ENCODE data around the gene TELO2. TPM values are rescaled to one million over a fixed set of nuclear protein-coding genes. Genes with fewer than 3 reads are reported as not detected.

Gene TELO2
- total RNA-seq, 1 experiment from 2014 or later, result 85.4 TPM

DNA sequence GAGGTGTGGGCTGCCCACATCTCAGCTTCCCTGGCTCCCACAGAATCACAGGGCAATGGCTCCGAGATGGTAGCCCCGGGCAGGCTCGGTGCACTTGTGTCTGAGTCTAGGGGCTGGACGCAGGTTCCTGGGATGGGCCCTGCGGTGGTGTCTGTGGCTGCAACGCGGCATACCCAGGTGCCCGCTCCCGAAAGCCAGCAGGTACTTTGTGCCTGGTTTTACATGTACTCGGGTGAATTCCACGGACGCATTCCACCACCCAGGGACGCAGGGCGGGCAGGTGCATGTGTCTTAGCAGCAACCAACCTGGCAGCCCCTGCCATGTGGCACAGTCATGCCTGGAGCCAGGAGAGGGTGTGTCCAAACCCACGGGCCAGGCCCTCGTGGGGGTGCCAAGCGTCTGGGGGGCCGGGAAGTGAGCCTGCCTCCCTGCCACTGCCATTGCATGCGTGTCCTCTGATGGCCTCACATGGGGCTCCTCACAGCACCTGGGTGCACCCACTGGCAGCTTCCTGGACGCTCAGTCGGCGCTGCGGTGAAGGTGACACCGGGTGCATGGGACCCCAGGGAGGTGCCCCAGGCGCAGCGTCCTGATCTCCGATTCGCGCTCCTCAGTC is 35.9 kb downstream of the TELO2 start:
- H3K36me3 Mint-ChIP-seq (ENCODE audit: insufficient read depth, unreplicated experiment), result peaks cover 7% of the 10 kb centered on the region
- no peaks in the 10 kb centered on the region for H3K27me3 Mint-ChIP-seq (ENCODE audit: unreplicated experiment)
- H3K4me3 Mint-ChIP-seq (ENCODE audit: low read depth, unreplicated experiment), result no peak overlapping the region
- H3K4me1 Mint-ChIP-seq (ENCODE audit: low read depth, unreplicated experiment), result no peaks in the 10 kb centered on the region
- CTCF ChIA-PET, result no interaction called here
- no TSS peak for BruUV-seq (replicated peaks)
- H3K27ac Mint-ChIP-seq (ENCODE audit: unreplicated experiment), result no peak overlapping the region
- TF ChIP-seq, protein P1, sequence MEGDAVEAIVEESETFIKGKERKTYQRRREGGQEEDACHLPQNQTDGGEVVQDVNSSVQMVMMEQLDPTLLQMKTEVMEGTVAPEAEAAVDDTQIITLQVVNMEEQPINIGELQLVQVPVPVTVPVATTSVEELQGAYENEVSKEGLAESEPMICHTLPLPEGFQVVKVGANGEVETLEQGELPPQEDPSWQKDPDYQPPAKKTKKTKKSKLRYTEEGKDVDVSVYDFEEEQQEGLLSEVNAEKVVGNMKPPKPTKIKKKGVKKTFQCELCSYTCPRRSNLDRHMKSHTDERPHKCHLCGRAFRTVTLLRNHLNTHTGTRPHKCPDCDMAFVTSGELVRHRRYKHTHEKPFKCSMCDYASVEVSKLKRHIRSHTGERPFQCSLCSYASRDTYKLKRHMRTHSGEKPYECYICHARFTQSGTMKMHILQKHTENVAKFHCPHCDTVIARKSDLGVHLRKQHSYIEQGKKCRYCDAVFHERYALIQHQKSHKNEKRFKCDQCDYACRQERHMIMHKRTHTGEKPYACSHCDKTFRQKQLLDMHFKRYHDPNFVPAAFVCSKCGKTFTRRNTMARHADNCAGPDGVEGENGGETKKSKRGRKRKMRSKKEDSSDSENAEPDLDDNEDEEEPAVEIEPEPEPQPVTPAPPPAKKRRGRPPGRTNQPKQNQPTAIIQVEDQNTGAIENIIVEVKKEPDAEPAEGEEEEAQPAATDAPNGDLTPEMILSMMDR (IDR thresholded peaks at IDR 0.05; ENCODE audit: unreplicated experiment), result no peak
- no peak for DNase-seq
- intact Hi-C loops (cut with micrococcal nuclease; ENCODE audit: unreplicated experiment), result no loop called here
- H3K9me3 Mint-ChIP-seq (ENCODE audit: low read depth, unreplicated experiment), result no peaks in the 10 kb centered on the region

GRCh38 chr16:1530349-1530882 is 37.3 kb downstream of the TELO2 start:
- TF ChIP-seq, protein P1 (IDR thresholded peaks at IDR 0.05; ENCODE audit: unreplicated experiment), result no peak
- Mint-ChIP-seq H3K9me3 (ENCODE audit: low read depth, unreplicated experiment) (no peaks in the 10 kb centered on the region), H3K27ac (ENCODE audit: unreplicated experiment) (no peak overlapping the region), H3K4me3 (ENCODE audit: low read depth, unreplicated experiment) (no peak overlapping the region), H3K36me3 (ENCODE audit: insufficient read depth, unreplicated experiment) (peaks cover 3% of the 10 kb centered on the region), H3K4me1 (ENCODE audit: low read depth, unreplicated experiment) (no peaks in the 10 kb centered on the region), H3K27me3 (ENCODE audit: unreplicated experiment) (no peaks in the 10 kb centered on the region)
- CTCF ChIA-PET, result no interaction called here
- intact Hi-C loops (cut with micrococcal nuclease; ENCODE audit: unreplicated experiment), result no loop called here
- no peak for DNase-seq
- BruUV-seq (replicated peaks), result no TSS peak

DNA sequence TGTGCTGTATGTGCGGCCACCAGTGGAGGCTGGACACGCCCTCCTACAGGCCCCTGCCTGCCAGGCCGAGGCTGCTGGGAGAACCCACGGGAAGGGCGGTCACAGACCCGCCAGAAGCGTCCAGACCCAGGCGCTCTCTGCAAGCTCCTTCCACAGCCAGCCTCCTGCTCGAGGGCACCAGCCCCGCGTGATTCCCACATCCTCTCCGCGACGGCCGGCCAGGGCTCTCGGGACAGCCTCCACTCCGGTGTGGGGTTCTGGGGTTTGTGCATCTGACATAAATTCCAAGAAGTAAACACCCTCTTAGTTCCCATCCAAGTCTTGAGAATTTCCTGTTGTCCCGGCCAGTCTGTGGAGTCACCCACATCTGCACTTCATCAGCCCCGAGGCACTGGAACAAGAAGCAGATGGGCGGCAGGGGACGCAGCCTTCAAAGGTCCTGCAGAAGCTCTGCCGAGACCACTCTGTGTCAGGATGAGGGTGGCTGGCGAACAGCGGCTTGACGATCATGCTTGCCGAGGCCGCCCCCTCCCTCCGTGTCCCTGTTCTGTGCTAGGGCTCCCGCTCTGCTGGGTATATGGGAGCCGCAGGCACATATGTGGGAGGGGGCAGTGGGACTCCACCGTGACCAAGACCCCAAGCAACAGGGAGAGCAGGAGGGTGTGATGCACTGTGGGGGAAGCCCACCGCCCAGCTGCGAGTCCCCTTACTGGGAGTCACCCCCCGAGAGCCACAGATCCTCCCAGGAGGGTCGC is 37.9 kb downstream of the TELO2 start:
- no peak overlapping the region for H3K27ac Mint-ChIP-seq (ENCODE audit: unreplicated experiment)
- no peaks in the 10 kb centered on the region for H3K36me3 Mint-ChIP-seq (ENCODE audit: insufficient read depth, unreplicated experiment)
- TF ChIP-seq, protein P1 (IDR thresholded peaks at IDR 0.05; ENCODE audit: unreplicated experiment), result no peak
- H3K4me3 Mint-ChIP-seq (ENCODE audit: low read depth, unreplicated experiment), result no peak overlapping the region
- CTCF ChIA-PET, result no interaction called here
- H3K4me1 Mint-ChIP-seq (ENCODE audit: low read depth, unreplicated experiment), result no peaks in the 10 kb centered on the region
- no peaks in the 10 kb centered on the region for H3K27me3 Mint-ChIP-seq (ENCODE audit: unreplicated experiment)
- intact Hi-C loops (cut with micrococcal nuclease; ENCODE audit: unreplicated experiment), result no loop called here
- no peaks in the 10 kb centered on the region for H3K9me3 Mint-ChIP-seq (ENCODE audit: low read depth, unreplicated experiment)
- DNase-seq, result no peak
- BruUV-seq (replicated peaks), result no TSS peak

DNA sequence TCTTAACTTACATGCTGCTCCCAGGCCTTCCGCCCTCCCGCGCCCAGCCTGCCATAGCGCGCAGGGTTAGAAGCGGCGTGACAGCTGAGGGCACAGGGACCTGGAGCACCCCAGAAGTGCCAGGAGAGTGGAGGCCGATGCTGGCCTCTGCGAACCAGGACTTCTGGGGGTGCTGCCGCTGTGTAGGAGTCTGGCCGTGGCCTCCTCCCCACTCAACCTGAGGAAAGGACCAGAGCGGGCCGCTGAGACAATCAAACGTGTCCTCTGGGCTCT is 38.4 kb downstream of the TELO2 start:
- Mint-ChIP-seq H3K4me3 (ENCODE audit: low read depth, unreplicated experiment) (no peak overlapping the region), H3K27ac (ENCODE audit: unreplicated experiment) (no peak overlapping the region), H3K4me1 (ENCODE audit: low read depth, unreplicated experiment) (no peaks in the 10 kb centered on the region), H3K27me3 (ENCODE audit: unreplicated experiment) (no peaks in the 10 kb centered on the region), H3K36me3 (ENCODE audit: insufficient read depth, unreplicated experiment) (no peaks in the 10 kb centered on the region), H3K9me3 (ENCODE audit: low read depth, unreplicated experiment) (no peaks in the 10 kb centered on the region)
- intact Hi-C loops (cut with micrococcal nuclease; ENCODE audit: unreplicated experiment), result no loop called here
- no peak for DNase-seq
- TF ChIP-seq, protein P1 (IDR thresholded peaks at IDR 0.05; ENCODE audit: unreplicated experiment), result no peak
- BruUV-seq (replicated peaks), result no TSS peak
- CTCF ChIA-PET, result no interaction called here
